ENCODE data around the gene UBE2G2.
A peak's percentile ranks its signal among the peaks of the same experiment; 100 is the strongest.

- peak; percentile 40 to 65 (median 49) for TF ChIP-seq CTCF (optimal IDR thresholded peaks at IDR 0.05 in 1 of 3, IDR thresholded peaks at IDR 0.05 in 1 of 3, conservative IDR thresholded peaks at IDR 0.05 in 1 of 3; ENCODE audit: extremely low read depth in 1 of 3, insufficient read depth in 2 of 3, low read length in 3 of 3)
- TF ChIP-seq EZH2 (IDR thresholded peaks at IDR 0.05; ENCODE audit: low read length), result no peak
Measured at GRCh38 chr21:44800103-44800502, 1.5 kb downstream of the UBE2G2 start.
